ENCODE measurements around the gene CBLN1. TPM values are rescaled to one million over a fixed set of nuclear protein-coding genes. Genes with fewer than 3 reads are reported as not detected.

CBLN1 gene
- total RNA-seq, 4 donors from 2014 or later = 0.16 to 0.18 TPM; not detected in 2

DNA sequence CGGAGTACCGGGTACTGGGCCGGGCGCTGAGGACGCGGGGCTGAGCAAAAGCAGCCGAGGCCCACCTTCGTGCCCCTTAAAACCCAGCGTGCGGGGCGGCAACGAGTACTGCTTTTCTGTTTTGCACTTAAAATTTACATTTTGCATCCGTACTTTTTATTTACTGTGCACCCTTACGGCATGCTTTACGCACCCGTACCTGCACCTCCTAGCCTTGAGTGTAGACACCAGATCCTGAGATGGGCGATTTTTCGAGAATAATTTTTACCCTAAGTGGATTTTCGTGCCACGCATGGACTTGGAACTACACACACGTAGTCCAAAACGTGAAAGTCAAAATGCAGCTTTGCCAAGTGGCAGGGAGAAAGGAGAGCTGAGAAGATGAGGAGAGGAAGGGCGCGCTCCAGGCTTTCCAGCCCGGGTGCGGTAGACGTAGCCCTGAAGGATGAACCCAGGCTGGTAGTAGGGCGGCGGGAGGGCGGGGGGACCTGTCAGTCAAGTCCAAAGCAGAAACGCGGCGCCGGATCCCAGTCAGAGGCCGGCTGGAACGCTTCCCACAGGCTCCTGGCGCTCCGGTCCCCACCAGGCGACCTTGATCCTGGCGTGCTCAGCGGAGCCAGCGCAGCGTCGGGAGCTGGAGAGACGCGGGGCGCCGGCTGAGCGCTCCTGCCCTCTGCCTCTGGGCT lies 1.2 kb upstream of the CBLN1 start:
- H3K4me3 ChIP-seq = peak overlapping the region; percentile 13 to 44 (median 29)
- intact Hi-C loops (cut with DNase I; ENCODE audit: low total_unique reads) (no loop called here), in situ Hi-C loops (cut with MboI; ENCODE audit: low sequenced_read_pairs in 4 of 4) (no loop called here)
- TF ChIP-seq POLR2A (IDR thresholded peaks at IDR 0.05) = no peak
- TF ChIP-seq, protein P1, sequence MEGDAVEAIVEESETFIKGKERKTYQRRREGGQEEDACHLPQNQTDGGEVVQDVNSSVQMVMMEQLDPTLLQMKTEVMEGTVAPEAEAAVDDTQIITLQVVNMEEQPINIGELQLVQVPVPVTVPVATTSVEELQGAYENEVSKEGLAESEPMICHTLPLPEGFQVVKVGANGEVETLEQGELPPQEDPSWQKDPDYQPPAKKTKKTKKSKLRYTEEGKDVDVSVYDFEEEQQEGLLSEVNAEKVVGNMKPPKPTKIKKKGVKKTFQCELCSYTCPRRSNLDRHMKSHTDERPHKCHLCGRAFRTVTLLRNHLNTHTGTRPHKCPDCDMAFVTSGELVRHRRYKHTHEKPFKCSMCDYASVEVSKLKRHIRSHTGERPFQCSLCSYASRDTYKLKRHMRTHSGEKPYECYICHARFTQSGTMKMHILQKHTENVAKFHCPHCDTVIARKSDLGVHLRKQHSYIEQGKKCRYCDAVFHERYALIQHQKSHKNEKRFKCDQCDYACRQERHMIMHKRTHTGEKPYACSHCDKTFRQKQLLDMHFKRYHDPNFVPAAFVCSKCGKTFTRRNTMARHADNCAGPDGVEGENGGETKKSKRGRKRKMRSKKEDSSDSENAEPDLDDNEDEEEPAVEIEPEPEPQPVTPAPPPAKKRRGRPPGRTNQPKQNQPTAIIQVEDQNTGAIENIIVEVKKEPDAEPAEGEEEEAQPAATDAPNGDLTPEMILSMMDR (IDR thresholded peaks at IDR 0.05 in 4 of 5, conservative IDR thresholded peaks at IDR 0.05 in 1 of 5) = no peak
- no peak for ATAC-seq
- H3K4me1 ChIP-seq = peaks cover 9 to 17% of the 10 kb centered on the region in 2 donors
- no peak overlapping the region for H3K27ac ChIP-seq
- no peaks in the 10 kb centered on the region for H3K36me3 ChIP-seq
- H3K9me3 ChIP-seq = no peaks in the 10 kb centered on the region
- no peak for DNase-seq
- peaks cover 65 to 73% (median 70%) of the 10 kb centered on the region in 3 donors for H3K27me3 ChIP-seq

GRCh38 chr16:49281843-49282642 lies 405 bp upstream of the CBLN1 start:
- intact Hi-C loops (cut with DNase I; ENCODE audit: low total_unique reads) = no loop called here
- peak; percentile 87 to 93 for ATAC-seq
- H3K4me1 ChIP-seq = peaks cover 14 to 25% of the 10 kb centered on the region in 2 donors
- TF ChIP-seq, protein P1 (IDR thresholded peaks at IDR 0.05 in 4 of 5, conservative IDR thresholded peaks at IDR 0.05 in 1 of 5) = peak in 3 of 5 experiments; percentile 20 to 36 (median 23)
- TF ChIP-seq POLR2A (IDR thresholded peaks at IDR 0.05) = peak; percentile 30 to 48
- H3K36me3 ChIP-seq = no peaks in the 10 kb centered on the region
- in situ Hi-C loops (cut with MboI; ENCODE audit: low sequenced_read_pairs in 4 of 4) = no loop called here
- H3K27ac ChIP-seq = peak overlapping the region in 1 of 4 donors; percentile 72
- peak overlapping the region; percentile 40 to 51 (median 43) for H3K4me3 ChIP-seq
- peak; percentile 54 to 63 for DNase-seq
- no peaks in the 10 kb centered on the region for H3K9me3 ChIP-seq
- peaks cover 67 to 79% (median 74%) of the 10 kb centered on the region in 3 donors for H3K27me3 ChIP-seq

- Histone ChIP-seq H3K4me3 (peak overlapping the region in 2 of 4 donors; percentile 27 to 44), H3K9me3 (no peaks in the 10 kb centered on the region), H3K27me3 (peaks cover 78 to 86% (median 85%) of the 10 kb centered on the region in 3 donors), H3K27ac (no peak overlapping the region), H3K4me1 (peaks cover 14 to 26% of the 10 kb centered on the region in 2 donors), H3K36me3 (no peaks in the 10 kb centered on the region)
- ATAC-seq (no peak), DNase-seq (no peak)
- intact Hi-C loops (cut with DNase I; ENCODE audit: low total_unique reads) (no loop called here), in situ Hi-C loops (cut with MboI; ENCODE audit: low sequenced_read_pairs in 4 of 4) (no loop called here)
- TF ChIP-seq POLR2A (IDR thresholded peaks at IDR 0.05) = no peak
- TF ChIP-seq, protein P1 (IDR thresholded peaks at IDR 0.05 in 4 of 5, conservative IDR thresholded peaks at IDR 0.05 in 1 of 5) = no peak
These were observed 732 bp downstream of the CBLN1 start for GRCh38 chr16:49280841-49281371.

DNA sequence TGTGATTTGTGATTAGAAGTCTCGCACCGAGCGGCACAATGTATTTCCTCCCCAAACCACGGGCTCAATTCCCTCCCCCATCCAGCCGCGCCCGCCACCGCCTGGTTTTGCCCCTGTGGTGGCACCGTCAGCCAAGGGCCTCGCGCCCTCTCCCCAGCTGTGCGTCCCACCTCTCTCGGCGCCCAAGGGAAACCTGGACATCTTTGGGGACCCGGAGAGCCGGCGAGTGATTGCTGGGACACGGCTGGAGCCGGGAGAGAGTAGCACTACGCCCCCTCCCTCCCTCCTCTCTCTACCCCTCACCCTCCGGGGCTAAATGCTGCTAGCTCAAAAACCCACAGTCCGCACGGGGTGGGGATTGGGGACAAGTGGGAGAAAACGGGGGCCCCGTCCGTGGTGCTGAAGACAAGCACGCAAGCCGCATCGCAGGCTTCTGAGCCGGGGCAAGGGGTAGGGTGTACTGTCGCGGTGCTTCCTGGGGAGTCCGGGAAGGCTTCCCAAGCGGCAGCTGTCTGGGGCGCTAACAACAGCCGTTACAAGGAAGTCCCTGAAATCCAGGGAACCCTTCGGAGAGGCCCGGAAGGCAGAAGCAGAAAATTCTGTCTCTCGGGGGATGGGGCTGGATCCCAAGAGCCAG lies 1.4 kb downstream of the CBLN1 start:
- Histone ChIP-seq H3K4me3 (no peak overlapping the region), H3K27me3 (peaks cover 85 to 91% (median 88%) of the 10 kb centered on the region in 3 donors), H3K27ac (no peak overlapping the region), H3K4me1 (peaks cover 14 to 26% of the 10 kb centered on the region in 2 donors), H3K36me3 (no peaks in the 10 kb centered on the region), H3K9me3 (no peaks in the 10 kb centered on the region)
- in situ Hi-C loops (cut with MboI; ENCODE audit: low sequenced_read_pairs in 4 of 4) = no loop called here
- ATAC-seq = no peak
- no peak for DNase-seq
- TF ChIP-seq, protein P1 (IDR thresholded peaks at IDR 0.05 in 4 of 5, conservative IDR thresholded peaks at IDR 0.05 in 1 of 5) = no peak
- no peak for TF ChIP-seq POLR2A (IDR thresholded peaks at IDR 0.05)
- intact Hi-C loops (cut with DNase I; ENCODE audit: low total_unique reads) = no loop called here
